Suppressor macrophage treated with lipopolysaccharide for 4 hours (primary cell): ENCODE measurements around the gene RNF220.

Experiments used
- DNase-seq: peaks from one replicate; pipeline ENCODE4 v3.0.0-alpha.2; 2020

RNF220 gene

DNA sequence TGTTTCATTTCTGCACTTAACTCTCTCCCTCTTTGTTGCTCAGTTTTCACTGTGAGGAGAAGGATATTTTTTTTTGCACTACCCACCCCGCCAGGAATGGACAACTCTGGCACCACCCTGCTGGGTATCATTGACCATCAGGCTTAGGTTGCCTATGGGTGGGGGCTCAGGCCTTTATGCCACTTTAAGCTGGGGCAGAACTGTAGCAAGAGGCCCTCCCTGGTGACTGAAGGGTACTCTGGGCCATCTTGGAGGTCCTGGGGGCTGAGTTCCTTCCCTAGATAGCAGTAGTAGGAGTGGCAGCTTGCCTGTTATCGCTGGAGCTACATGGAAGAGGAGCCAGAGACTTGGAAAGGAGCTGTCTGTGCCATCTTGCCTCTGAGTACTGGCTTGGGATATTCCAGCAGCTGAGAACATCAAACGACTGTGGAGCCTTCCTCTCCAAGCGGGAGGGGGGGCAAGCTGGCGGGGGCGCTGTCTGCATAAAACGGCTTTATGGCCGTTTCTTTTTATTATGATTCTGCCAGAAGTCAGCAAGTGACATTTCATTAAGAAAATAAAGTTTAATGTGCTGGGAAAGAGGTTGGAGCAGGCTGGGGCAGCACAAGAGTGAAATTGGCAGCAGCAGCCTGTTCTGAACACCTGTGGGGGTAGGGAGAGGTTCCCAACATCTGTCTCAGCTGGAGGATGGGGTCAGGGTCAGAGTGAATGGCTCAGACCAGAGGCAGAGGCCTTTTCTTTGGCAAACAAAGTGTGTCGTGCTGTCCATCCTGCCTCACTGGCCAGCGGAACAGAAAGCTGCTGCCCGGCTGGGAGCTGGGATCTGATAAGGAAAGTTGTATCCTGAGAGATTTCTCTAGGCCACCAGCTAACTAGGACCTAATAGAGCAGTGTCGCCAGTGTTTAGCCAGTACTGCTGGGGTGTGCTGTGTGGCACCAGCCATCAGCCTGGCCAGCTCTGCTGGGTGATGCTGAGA lies 236.4 kb downstream of the RNF220 start:
- no peak for DNase-seq

GRCh38 chr1:44642255-44642654 lies 237.2 kb downstream of the RNF220 start:
- no peak for DNase-seq

- no peak for DNase-seq
Observed at GRCh38 chr1:44642925-44643324, 237.9 kb downstream of the RNF220 start.

- DNase-seq = no peak
Observed at GRCh38 chr1:44643721-44644334, 238.8 kb downstream of the RNF220 start.

GRCh38 chr1:44644806-44645205 lies 239.8 kb downstream of the RNF220 start:
- DNase-seq = no peak

DNA sequence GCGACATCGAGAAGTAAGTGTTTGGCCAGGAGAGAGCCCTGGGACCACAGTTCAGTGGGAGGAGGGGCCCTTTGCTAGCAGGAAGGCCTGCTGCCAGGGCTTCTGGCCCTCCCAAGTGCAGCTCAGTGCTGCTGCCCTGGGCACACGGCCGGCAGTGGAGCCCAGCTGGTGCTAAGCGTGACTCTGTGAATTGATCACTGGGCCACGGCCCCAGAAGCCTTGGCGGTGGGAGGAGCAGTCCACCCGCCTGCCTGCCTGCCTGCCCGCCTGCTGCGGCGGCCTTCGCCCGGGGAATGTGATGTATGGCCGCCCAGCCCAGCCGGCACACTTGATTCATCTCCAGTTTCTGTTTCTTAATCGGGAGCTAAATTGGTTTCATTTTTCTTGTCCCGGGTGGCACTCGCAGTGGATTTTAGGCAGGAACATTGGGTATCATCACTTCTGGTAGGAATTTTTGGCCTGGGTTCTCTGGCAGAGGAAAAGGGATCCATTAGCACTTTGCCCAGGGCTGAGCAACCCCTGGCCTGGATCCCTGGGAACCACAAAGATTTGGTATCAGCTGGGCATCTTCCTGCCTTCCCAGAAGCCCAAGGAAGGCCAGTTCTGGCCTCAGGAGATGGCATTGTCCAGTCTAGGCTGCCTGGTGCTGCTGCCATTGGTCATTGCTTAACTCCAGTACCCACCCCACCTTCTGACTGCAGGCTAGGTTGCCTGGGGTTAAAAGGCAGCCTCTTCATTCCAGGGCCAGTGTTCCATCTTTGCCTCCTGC lies 240.6 kb downstream of the RNF220 start:
- DNase-seq = no peak

DNA sequence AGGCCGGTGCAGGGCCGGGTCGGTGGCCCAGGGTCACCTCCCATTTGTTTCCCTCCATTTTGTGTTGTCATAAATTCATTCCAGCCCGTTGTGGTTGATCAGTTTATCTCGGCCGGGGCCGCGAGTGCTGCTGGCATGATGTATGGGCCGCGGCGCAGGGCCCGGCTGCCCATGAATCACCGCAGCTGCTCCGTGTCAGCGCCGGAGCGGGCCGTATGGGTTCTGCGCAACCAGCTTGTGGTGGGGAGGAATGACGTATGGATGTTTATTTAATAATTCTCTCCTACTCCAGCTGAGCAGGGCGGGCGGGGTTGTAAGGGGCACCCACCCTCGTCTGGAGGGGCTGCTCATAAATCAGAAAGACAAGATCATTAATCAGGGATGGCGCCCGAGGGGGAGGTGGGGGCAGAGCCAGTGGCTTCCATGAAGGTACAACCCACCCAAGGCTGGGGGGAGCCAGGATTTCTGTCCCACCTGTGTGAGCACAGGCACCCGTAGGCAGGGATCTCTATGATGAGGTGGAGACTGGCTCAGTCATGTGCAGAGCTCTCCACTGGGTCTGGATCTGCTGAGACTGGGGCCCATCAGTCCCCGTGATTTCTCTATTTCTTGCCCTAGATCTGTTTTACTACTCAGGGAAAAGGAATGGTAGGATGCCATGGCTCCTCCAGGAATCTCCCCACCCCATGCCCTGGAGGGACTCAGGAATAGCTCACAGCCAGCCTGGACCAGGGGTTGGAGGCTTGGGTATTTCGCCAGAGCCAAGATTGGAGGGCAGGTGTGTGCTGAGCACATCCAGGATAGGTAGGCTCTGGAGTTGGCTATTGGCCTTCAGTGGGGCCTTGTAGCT lies 241.4 kb downstream of the RNF220 start:
- no peak for DNase-seq

GRCh38 chr1:44647896-44648295 lies 242.8 kb downstream of the RNF220 start:
- DNase-seq = no peak

- no peak for DNase-seq
Observed at GRCh38 chr1:44648529-44649250, 243.6 kb downstream of the RNF220 start.

- no peak for DNase-seq
Observed at GRCh38 chr1:44649788-44650158, 244.7 kb downstream of the RNF220 start.

- no peak for DNase-seq
Observed at GRCh38 chr1:44650159-44650831, 245.2 kb downstream of the RNF220 start.

- DNase-seq = no peak
Observed at GRCh38 chr1:44651069-44651468, 246.0 kb downstream of the RNF220 start.

- peak; percentile 82 for DNase-seq
Observed at GRCh38 chr1:44652445-44653106, 247.5 kb downstream of the RNF220 start.

DNA sequence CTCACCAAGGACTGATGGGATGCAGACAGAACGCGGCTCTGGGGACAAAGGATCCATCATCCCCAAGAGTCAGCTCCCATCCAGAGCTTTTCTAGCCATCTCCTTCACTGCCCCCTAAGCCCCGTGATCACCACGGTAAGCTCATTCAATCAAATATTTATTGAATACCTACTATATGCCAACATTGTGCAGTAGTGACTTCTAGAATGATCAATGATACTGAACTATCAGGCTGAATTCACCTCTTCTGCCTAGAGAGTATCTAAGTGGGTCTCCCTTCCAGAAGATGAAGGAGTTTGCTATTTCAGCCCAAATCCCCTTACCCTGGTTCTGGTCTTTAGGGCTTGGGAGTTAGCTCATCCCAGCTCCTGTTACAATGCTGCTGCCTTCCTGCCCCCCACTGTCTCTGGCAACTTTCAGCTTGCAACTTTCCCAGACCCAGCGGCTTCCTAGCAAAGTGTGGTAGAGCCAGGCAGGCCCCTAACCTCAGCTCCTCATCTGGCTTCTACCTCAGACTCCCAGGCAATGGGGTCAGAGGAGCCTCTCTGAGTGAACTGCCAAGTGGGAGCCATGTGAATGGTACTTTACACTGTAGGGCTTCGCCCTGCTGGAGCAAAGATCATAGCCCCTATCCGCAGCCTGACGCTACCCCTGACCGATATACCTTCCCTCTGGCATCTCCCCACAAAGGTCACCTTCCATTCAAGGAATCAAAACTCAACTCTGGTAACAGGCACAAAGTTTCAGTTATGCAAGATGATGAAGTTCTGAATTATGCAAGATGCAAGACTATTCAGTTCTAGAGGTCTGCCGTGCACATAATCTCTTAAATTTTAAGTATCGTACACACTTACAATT lies 248.3 kb downstream of the RNF220 start:
- DNase-seq = no peak

GRCh38 chr1:44654621-44655187 lies 249.6 kb downstream of the RNF220 start:
- DNase-seq = no peak

DNA sequence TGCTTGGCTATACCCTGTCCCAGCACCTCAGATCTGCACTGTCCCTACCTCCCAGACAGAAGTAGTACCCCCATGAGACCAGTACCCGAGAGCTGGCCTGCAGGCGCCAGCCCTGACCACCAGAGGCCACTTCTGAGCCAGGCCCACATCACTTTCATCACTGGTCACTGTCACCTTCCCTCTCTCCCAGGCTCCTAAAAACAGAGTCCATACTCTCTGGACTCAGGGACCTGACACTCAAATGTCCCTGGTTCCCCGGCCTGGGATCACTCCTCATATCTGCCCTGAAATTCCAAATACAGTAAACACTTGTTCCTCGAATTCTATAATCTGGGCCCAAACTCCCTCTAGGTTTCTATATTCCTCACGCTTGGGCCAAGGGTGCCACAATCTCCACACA lies 250.6 kb downstream of the RNF220 start:
- peak; percentile 40 for DNase-seq

- DNase-seq = no peak
Observed at GRCh38 chr1:44659566-44659965, 254.5 kb downstream of the RNF220 start.

DNA sequence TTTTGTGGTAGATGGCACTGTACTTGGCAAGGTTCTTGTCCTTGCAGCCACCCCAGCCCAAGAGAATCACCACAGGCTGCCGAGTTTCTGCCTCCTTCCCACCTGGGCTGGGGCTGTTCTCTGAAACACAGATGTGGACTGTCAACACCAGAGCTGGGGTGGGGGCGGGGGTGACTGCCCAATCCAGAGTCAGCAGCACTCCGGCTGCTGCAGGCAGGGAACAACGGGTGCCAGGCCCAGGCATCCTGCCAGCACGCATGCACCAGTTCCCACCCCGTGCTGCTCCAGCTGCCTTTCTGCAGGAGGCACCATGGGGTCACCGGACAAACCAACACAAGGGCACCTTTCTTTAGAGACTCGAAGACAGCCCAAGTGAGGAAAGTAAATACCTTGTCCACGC lies 255.1 kb downstream of the RNF220 start:
- no peak for DNase-seq
